Hepatocyte (in vitro differentiated cells): ENCODE measurements around the gene SKIDA1.

Experiments
- CTCF ChIP-seq: fragments of 200-600 bp; sonication (generic); IDR thresholded peaks from 2 replicates; pipeline ENCODE4 v1.5.1; 2016; ENCODE audit warnings: antibody characterized with exemption, mild to moderate bottlenecking; ENCODE audit not compliant: poor library complexity
- EZH2 ChIP-seq: fragments of 200-600 bp; sonication (generic); IDR thresholded peaks from 2 replicates; pipeline ENCODE4 v1.6.1; 2016; ENCODE audit warnings: antibody characterized with exemption, mild to moderate bottlenecking, borderline replicate concordance
- EZH2phosphoT487 ChIP-seq: fragments of 200-600 bp; sonication (generic); IDR thresholded peaks from one replicate; pipeline ENCODE4 v1.6.1; 2018; ENCODE audit warnings: antibody characterized with exemption, mild to moderate bottlenecking, low read depth, moderate library complexity; ENCODE audit not compliant: unreplicated experiment, severe bottlenecking

GRCh38 chr10:21552638-21553037 is 27.2 kb upstream of the SKIDA1 start:
- no peak for TF ChIP-seq CTCF
- no peak for TF ChIP-seq EZH2phosphoT487
- no peak for TF ChIP-seq EZH2
